BLaER1 (cell line): Measurements from ENCODE around the gene RHOD.
A peak's percentile ranks its signal among the peaks of the same experiment; 100 is the strongest.

Experiments used
- H3K27ac ChIP-seq: shearing (Covaris generic); formaldehyde crosslinking; 2 replicates; pipeline ENCODE4 v1.8.1; 2022
- H3K27me3 ChIP-seq: shearing (Covaris generic); formaldehyde crosslinking; 2 replicates; pipeline ENCODE4 v1.8.1; 2022
- H3K36me3 ChIP-seq: shearing (Covaris generic); formaldehyde crosslinking; 2 replicates; pipeline ENCODE4 v1.8.1; 2022
- H3K4me1 ChIP-seq: shearing (Covaris generic); formaldehyde crosslinking; 2 replicates; pipeline ENCODE4 v1.8.1; 2022
- H3K4me2 ChIP-seq: shearing (Covaris generic); formaldehyde crosslinking; 2 replicates; pipeline ENCODE4 v1.8.1; 2022
- H3K4me3 ChIP-seq: shearing (Covaris generic); formaldehyde crosslinking; 2 replicates; pipeline ENCODE4 v1.8.1; 2022
- H3K9ac ChIP-seq: shearing (Covaris generic); formaldehyde crosslinking; 2 replicates; pipeline ENCODE4 v1.8.1; 2022
- H3K9me3 ChIP-seq: shearing (Covaris generic); formaldehyde crosslinking; 2 replicates; pipeline ENCODE4 v1.8.1; 2022
- H4K20me1 ChIP-seq: shearing (Covaris generic); formaldehyde crosslinking; 2 replicates; pipeline ENCODE4 v1.8.1; 2022
- Cebpa-rat ChIP-seq: shearing (Covaris generic); IDR thresholded peaks from 2 replicates; pipeline ENCODE4 v1.8.1; 2022

Gene RHOD

DNA sequence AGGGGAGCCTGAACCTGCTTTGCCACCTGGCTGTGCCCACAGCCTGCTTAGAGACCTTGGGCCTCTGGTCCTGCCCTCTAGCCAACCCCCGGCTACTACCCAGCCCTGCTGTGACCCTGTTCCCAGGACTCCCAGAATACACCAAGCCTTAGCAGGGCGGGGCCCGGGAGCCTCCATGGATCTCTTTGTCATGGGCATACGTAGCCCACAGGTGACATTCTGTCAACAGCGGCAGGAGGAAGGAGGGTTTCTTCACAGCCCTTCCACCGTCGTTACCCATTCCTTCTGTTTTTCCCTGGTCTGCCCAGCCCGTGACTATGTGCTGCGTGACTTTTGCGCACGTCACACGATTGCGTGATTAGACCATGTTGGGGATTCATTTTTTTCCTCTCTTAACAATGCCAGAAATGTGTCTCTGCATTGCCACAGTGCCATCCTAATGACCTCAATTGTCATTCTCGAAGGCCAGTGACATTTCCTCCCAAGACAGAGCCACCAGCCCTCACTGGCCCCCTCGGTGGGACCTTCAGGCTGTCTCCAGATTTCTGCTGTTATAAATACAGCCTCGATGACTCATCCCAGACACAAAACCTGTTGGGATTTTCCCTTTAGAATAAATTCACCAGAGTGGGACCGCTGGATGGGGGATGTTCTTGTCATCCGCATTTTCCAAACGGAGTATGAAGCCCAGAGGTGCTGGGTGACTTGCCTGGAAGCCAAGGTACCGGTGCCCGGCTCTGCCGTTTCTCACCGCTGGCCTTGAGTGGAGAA lies 24.7 kb upstream of the RHOD start:
- no peak overlapping the region for H3K9ac ChIP-seq
- H3K9me3 ChIP-seq = no peaks in the 10 kb centered on the region
- H3K27ac ChIP-seq = no peak overlapping the region
- H4K20me1 ChIP-seq = 0 out of 2 replicates have a peak, but pooled peaks cover 6% of the 10 kb centered on the region
- H3K4me2 ChIP-seq = no peak overlapping the region
- peaks cover 30% of the 10 kb centered on the region for H3K4me1 ChIP-seq
- peaks cover 2% of the 10 kb centered on the region; the same call in 1 of the 2 replicates for H3K27me3 ChIP-seq
- no peak for TF ChIP-seq Cebpa-rat
- H3K4me3 ChIP-seq = no peak overlapping the region
- H3K36me3 ChIP-seq = no peaks in the 10 kb centered on the region

- TF ChIP-seq Cebpa-rat = no peak
- Histone ChIP-seq H3K9me3 (no peaks in the 10 kb centered on the region), H3K4me1 (peaks cover 23% of the 10 kb centered on the region), H3K4me2 (no peak overlapping the region), H3K4me3 (no peak overlapping the region), H3K9ac (no peak overlapping the region), H4K20me1 (no peaks in the 10 kb centered on the region), H3K27me3 (no peaks in the 10 kb centered on the region), H3K36me3 (no peaks in the 10 kb centered on the region), H3K27ac (no peak overlapping the region)
Measured at GRCh38 chr11:67032830-67033551, 23.7 kb upstream of the RHOD start.

DNA sequence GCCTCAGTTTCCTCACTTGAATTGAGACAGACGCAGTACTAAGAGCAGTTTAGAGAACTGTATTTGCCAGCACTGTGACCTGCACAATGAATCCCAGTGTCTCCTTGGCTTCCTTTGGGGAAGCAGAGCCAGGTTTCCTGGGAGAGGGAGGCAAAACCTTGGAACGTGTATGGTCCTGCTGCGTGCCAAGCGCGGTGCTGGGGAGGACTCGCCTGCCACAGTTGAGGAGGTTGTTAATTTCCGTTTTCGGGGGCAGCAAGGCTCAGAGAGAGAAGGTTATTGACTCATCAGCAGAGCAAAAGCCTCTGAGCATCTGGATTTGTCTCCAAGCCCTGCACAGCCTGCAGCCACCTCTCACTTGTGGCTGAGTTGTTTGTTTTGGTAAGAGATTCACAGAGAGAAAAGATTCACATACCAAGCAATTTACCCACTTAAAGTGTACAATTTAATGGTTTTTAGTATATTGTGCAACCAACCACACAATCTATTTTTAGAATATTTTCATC lies 22.9 kb upstream of the RHOD start:
- no peak overlapping the region for H3K4me2 ChIP-seq
- no peaks in the 10 kb centered on the region for H4K20me1 ChIP-seq
- no peaks in the 10 kb centered on the region for H3K9me3 ChIP-seq
- no peaks in the 10 kb centered on the region for H3K36me3 ChIP-seq
- H3K9ac ChIP-seq = no peak overlapping the region
- no peak; the same call in 1 of the 2 replicates for TF ChIP-seq Cebpa-rat
- H3K4me1 ChIP-seq = peaks cover 16% of the 10 kb centered on the region
- no peak overlapping the region for H3K4me3 ChIP-seq
- no peaks in the 10 kb centered on the region for H3K27me3 ChIP-seq
- H3K27ac ChIP-seq = no peak overlapping the region

- Histone ChIP-seq H3K27ac (no peak overlapping the region), H3K9me3 (no peaks in the 10 kb centered on the region), H4K20me1 (no peaks in the 10 kb centered on the region), H3K4me1 (peaks cover 16% of the 10 kb centered on the region), H3K9ac (no peak overlapping the region), H3K36me3 (no peaks in the 10 kb centered on the region), H3K27me3 (no peaks in the 10 kb centered on the region), H3K4me2 (no peak overlapping the region), H3K4me3 (no peak overlapping the region)
- TF ChIP-seq Cebpa-rat = no peak
Measured at GRCh38 chr11:67034350-67034749, 22.3 kb upstream of the RHOD start.

GRCh38 chr11:67040147-67040546 lies 16.5 kb upstream of the RHOD start:
- Histone ChIP-seq H3K27ac (no peak overlapping the region), H4K20me1 (peaks cover 9% of the 10 kb centered on the region; the same call in 1 of the 2 replicates), H3K4me1 (peaks cover 24% of the 10 kb centered on the region), H3K36me3 (no peaks in the 10 kb centered on the region), H3K4me2 (no peak overlapping the region), H3K9ac (no peak overlapping the region), H3K9me3 (no peaks in the 10 kb centered on the region), H3K27me3 (peaks cover 5% of the 10 kb centered on the region; the same call in 1 of the 2 replicates), H3K4me3 (no peak overlapping the region)
- TF ChIP-seq Cebpa-rat = no peak

DNA sequence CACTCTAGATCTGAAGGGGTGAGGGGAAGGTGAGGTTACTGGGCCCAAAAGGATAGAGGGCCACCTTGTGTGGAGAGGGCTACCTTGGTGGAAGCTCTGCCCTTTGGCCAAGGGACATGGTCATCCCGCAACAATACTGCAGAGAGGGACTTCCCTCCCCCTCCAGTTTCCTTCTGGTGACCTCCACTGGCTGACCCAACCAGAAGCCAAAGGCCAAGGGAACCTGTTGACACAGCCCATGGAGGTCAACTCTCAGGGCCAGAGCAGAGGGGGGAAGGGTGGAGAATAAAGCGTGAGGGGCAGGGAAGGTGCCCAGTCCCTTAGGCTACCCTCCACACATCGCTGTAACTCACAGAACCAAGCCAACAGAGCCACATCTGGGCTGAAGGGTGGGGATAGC lies 15.0 kb upstream of the RHOD start:
- no peaks in the 10 kb centered on the region for H3K9me3 ChIP-seq
- peaks cover 5% of the 10 kb centered on the region; the same call in 1 of the 2 replicates for H3K27me3 ChIP-seq
- H3K27ac ChIP-seq = no peak overlapping the region
- no peak overlapping the region for H3K4me3 ChIP-seq
- H3K9ac ChIP-seq = no peak overlapping the region
- H3K36me3 ChIP-seq = no peaks in the 10 kb centered on the region
- TF ChIP-seq Cebpa-rat = no peak
- H3K4me2 ChIP-seq = no peak overlapping the region
- H4K20me1 ChIP-seq = peaks cover 9% of the 10 kb centered on the region; the same call in 1 of the 2 replicates
- peaks cover 24% of the 10 kb centered on the region for H3K4me1 ChIP-seq

GRCh38 chr11:67043572-67044349 lies 12.9 kb upstream of the RHOD start:
- H3K27ac ChIP-seq = no peak overlapping the region

DNA sequence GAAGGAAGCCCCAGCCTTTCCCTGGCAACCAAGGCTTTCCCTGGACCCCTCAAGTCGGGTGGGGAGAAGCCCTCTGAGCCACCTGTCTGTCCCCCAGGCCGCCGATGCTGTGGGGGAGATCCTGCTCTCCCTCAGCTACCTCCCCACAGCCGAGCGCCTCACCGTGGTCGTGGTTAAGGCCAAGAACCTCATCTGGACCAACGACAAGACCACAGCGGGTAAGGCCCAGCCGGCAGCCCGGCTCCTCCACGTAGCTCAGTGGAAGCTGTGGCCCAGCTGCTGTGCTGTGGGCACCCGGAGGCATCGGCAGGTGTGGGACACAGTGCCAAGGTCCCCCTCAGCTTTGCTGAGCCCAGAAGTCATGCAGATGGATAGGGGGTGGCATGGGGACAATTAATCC lies 12.2 kb upstream of the RHOD start:
- TF ChIP-seq Cebpa-rat = no peak
- H3K27ac ChIP-seq = no peak overlapping the region
- H3K4me2 ChIP-seq = no peak overlapping the region
- no peak overlapping the region for H3K9ac ChIP-seq
- H3K4me3 ChIP-seq = no peak overlapping the region
- H3K27me3 ChIP-seq = peaks cover 5% of the 10 kb centered on the region; the same call in 1 of the 2 replicates
- peaks cover 9% of the 10 kb centered on the region; the same call in 1 of the 2 replicates for H4K20me1 ChIP-seq
- peaks cover 33% of the 10 kb centered on the region for H3K4me1 ChIP-seq
- no peaks in the 10 kb centered on the region for H3K9me3 ChIP-seq
- no peaks in the 10 kb centered on the region for H3K36me3 ChIP-seq

More at GRCh38 chr11:67043572-67044349, 12.9 kb upstream of the RHOD start:
- Histone ChIP-seq H3K27me3 (peaks cover 5% of the 10 kb centered on the region; the same call in 1 of the 2 replicates), H3K4me1 (peaks cover 25% of the 10 kb centered on the region), H3K9ac (no peak overlapping the region), H3K9me3 (no peaks in the 10 kb centered on the region), H4K20me1 (peaks cover 9% of the 10 kb centered on the region; the same call in 1 of the 2 replicates), H3K4me2 (peak overlapping the region; percentile 82; the same call in 1 of the 2 replicates), H3K4me3 (no peak overlapping the region), H3K36me3 (no peaks in the 10 kb centered on the region)
- TF ChIP-seq Cebpa-rat = no peak

GRCh38 chr11:67045314-67045713 lies 11.3 kb upstream of the RHOD start:
- H3K27ac ChIP-seq = no peak overlapping the region
- peaks cover 35% of the 10 kb centered on the region for H3K4me1 ChIP-seq
- H3K4me3 ChIP-seq = no peak overlapping the region
- no peak overlapping the region for H3K9ac ChIP-seq
- H3K27me3 ChIP-seq = peaks cover 5% of the 10 kb centered on the region; the same call in 1 of the 2 replicates
- H3K4me2 ChIP-seq = no peak overlapping the region
- H3K36me3 ChIP-seq = no peaks in the 10 kb centered on the region
- H3K9me3 ChIP-seq = no peaks in the 10 kb centered on the region
- no peak for TF ChIP-seq Cebpa-rat
- peaks cover 9% of the 10 kb centered on the region; the same call in 1 of the 2 replicates for H4K20me1 ChIP-seq
